ENCODE results near the gene DYRK3. TPM values are rescaled to one million over a fixed set of nuclear protein-coding genes. Genes with fewer than 3 reads are reported as not detected.

DYRK3 gene
- total and polyA plus RNA-seq, 8 donors, result 2.3 to 7.0 (median 3.8) TPM

DNA sequence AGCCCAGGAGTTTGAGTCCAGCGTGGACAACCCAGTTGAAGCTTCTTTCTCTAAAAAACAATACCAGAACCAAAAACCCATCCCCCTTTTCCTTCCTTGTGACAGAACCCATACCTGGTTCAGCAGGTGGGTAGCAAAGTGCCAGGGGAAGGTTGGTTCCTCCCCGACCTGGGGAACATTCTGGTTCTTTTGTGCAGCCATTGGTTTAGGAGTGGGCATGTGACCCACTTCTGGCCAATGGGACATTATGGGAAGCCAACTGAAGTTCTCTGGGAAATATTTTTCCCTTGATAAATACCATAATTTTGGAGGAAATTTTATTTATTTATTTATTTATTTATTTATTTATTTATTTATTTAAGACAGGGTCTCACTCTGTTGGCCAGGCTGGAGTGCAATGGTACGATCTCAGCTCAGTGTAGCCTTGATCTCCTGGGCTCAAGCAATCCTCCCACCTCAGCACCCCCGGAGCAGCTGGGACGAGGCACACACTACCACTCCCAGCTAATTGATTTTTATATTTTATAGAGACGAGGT, 33.6 kb downstream of the DYRK3 start:
- Histone ChIP-seq H3K27ac (no peak overlapping the region), H3K36me3 (no peaks in the 10 kb centered on the region), H3K4me3 (no peak overlapping the region), H3K27me3 (no peaks in the 10 kb centered on the region), H3K9me3 (no peaks in the 10 kb centered on the region), H3K4me1 (peaks cover 0 to 11% (median 2%) of the 10 kb centered on the region in 3 donors)
- ATAC-seq (no peak), DNase-seq (no peak), FAIRE-seq (no peak)
- no peak for TF ChIP-seq CTCF (IDR thresholded peaks at IDR 0.05)
- 75 to 91% methylated on average over 6 of the region's 6 CpGs for WGBS, 2 donors
- intact Hi-C loops (cut with DNase I), result loop anchor here in 1 of 3 donors (5.0 to 10.0 kb wide), 2 partner anchors 37 to 184 kb away; no protein-coding TSS in a partner anchor

GRCh38 chr1:206672011-206672688, 36.8 kb downstream of the DYRK3 start:
- Histone ChIP-seq H3K36me3 (no peaks in the 10 kb centered on the region), H3K27ac (peak overlapping the region in 1 of 4 donors; percentile 7), H3K9me3 (no peaks in the 10 kb centered on the region), H3K27me3 (no peaks in the 10 kb centered on the region), H3K4me1 (peaks cover 0 to 10% (median 0%) of the 10 kb centered on the region in 3 donors), H3K4me3 (no peak overlapping the region)
- intact Hi-C loops (cut with DNase I), result no loop called here
- TF ChIP-seq CTCF (IDR thresholded peaks at IDR 0.05), result no peak
- 48 to 49% methylated on average over 8 of the region's 8 CpGs for WGBS, 2 donors
- FAIRE-seq (no peak), ATAC-seq (peak in 1 of 4 donors; percentile 22), DNase-seq (no peak)

GRCh38 chr1:206672844-206673758, 37.8 kb downstream of the DYRK3 start:
- no peak for TF ChIP-seq CTCF (IDR thresholded peaks at IDR 0.05)
- Histone ChIP-seq H3K4me3 (no peak overlapping the region), H3K27ac (peak overlapping the region in 1 of 4 donors; percentile 7), H3K9me3 (no peaks in the 10 kb centered on the region), H3K4me1 (peaks cover 0 to 10% (median 0%) of the 10 kb centered on the region in 3 donors), H3K27me3 (no peaks in the 10 kb centered on the region), H3K36me3 (no peaks in the 10 kb centered on the region)
- WGBS, 2 donors, result 73 to 76% methylated on average over 6 of the region's 6 CpGs
- no peak for DNase-seq
- ATAC-seq, result peak in 3 of 4 donors; percentile 22 to 53 (median 49)
- no peak for FAIRE-seq
- intact Hi-C loops (cut with DNase I), result no loop called here

GRCh38 chr1:206674236-206674635, 38.9 kb downstream of the DYRK3 start:
- Histone ChIP-seq H3K27me3 (no peaks in the 10 kb centered on the region), H3K4me3 (no peak overlapping the region), H3K36me3 (no peaks in the 10 kb centered on the region), H3K4me1 (peaks cover 0 to 10% (median 0%) of the 10 kb centered on the region in 3 donors), H3K27ac (peak overlapping the region in 2 of 4 donors; percentile 55), H3K9me3 (no peaks in the 10 kb centered on the region)
- WGBS, 2 donors, result 97 to 98% methylated on average over 3 of the region's 3 CpGs
- no peak for TF ChIP-seq CTCF (IDR thresholded peaks at IDR 0.05)
- FAIRE-seq (no peak), DNase-seq (no peak), ATAC-seq (no peak)
- intact Hi-C loops (cut with DNase I), result no loop called here

Measured in pancreas (tissue), 10 donors.